ENCODE results near the gene FAF1. TPM values are rescaled to one million over a fixed set of nuclear protein-coding genes. Genes with fewer than 3 reads are reported as not detected.

FAF1 gene
- total RNA-seq, 4 donors from 2014 or later: 72.0 to 107 (median 92.0) TPM

DNA sequence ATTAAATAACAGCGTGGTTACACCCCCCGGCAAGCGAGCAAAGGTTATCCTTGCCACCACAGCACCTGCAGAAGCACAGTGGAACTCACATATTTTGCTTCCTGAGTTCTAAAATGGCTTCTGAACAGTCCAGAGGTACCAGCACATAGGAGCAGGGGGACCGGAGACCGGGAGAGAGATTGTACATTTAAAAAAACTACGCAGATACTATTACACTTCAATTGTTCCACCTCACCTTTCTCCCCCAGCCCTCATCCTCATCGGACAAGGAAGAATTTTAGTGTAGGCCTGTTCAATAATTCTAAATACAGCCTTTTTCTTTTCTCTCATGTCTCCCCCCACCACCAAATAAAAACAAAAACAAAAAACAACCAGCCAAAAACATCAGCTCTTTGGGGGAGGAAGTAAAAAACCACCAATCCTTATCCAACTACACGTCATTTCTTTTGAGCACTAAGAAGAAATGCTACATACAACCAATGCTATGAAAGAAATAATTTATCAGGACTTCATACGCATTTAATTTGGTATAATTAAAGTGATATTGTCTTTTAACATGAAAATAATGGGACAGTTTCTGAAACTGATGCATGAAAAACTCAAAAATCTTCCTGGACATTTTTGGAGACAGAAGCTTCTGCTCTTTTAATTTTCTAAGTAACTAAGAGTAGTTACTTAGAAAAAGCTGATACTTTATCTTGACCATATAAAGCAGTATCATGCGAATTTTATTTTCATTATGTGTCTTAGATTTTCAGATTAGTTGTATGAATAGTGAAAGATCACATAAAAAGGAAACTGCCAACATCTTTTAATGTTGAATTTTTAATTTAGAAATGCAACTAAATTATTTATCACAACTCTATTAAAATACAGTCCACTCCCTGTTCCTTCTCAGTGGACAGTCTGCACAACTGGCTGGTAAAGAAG is 19.1 kb upstream of the FAF1 start:
- intact Hi-C loops (cut with DNase I; ENCODE audit: low total_unique reads) (loop anchor here (1.0 to 10.0 kb wide), 3 partner anchors 19 to 896 kb away; partner anchors contain the start of genes FAF1 and NRDC), in situ Hi-C loops (cut with MboI; ENCODE audit: low sequenced_read_pairs in 4 of 4) (no loop called here)
- Histone ChIP-seq H3K9me3 (no peaks in the 10 kb centered on the region), H3K4me3 (peak overlapping the region; percentile 73 to 94 (median 88)), H3K36me3 (no peaks in the 10 kb centered on the region), H3K4me1 (peaks cover 11 to 24% of the 10 kb centered on the region in 2 donors), H3K27me3 (no peaks in the 10 kb centered on the region), H3K27ac (peak overlapping the region; percentile 92 to 100 (median 98))
- TF ChIP-seq POLR2A (IDR thresholded peaks at IDR 0.05): no peak
- no peak for TF ChIP-seq CTCF (IDR thresholded peaks at IDR 0.05 in 4 of 5, conservative IDR thresholded peaks at IDR 0.05 in 1 of 5)
- ATAC-seq (peak; percentile 24 to 48), DNase-seq (peak in 1 of 2 donors; percentile 27)

GRCh38 chr1:50978144-50978851 is 18.2 kb upstream of the FAF1 start:
- in situ Hi-C loops (cut with MboI; ENCODE audit: low sequenced_read_pairs in 4 of 4): no loop called here
- intact Hi-C loops (cut with DNase I; ENCODE audit: low total_unique reads): loop anchor here (1.0 to 10.0 kb wide), 3 partner anchors 18 to 897 kb away; partner anchors contain the start of genes FAF1 and NRDC
- Histone ChIP-seq H3K36me3 (no peaks in the 10 kb centered on the region), H3K27me3 (no peaks in the 10 kb centered on the region), H3K9me3 (no peaks in the 10 kb centered on the region), H3K4me1 (peaks cover 11 to 25% of the 10 kb centered on the region in 2 donors), H3K27ac (peak overlapping the region; percentile 92 to 100 (median 98)), H3K4me3 (peak overlapping the region; percentile 73 to 94 (median 88))
- peak; percentile 71 to 84 for DNase-seq
- peak; percentile 51 to 58 for TF ChIP-seq POLR2A (IDR thresholded peaks at IDR 0.05)
- no peak for TF ChIP-seq CTCF (IDR thresholded peaks at IDR 0.05 in 4 of 5, conservative IDR thresholded peaks at IDR 0.05 in 1 of 5)
- ATAC-seq: peak; percentile 79 to 82

DNA sequence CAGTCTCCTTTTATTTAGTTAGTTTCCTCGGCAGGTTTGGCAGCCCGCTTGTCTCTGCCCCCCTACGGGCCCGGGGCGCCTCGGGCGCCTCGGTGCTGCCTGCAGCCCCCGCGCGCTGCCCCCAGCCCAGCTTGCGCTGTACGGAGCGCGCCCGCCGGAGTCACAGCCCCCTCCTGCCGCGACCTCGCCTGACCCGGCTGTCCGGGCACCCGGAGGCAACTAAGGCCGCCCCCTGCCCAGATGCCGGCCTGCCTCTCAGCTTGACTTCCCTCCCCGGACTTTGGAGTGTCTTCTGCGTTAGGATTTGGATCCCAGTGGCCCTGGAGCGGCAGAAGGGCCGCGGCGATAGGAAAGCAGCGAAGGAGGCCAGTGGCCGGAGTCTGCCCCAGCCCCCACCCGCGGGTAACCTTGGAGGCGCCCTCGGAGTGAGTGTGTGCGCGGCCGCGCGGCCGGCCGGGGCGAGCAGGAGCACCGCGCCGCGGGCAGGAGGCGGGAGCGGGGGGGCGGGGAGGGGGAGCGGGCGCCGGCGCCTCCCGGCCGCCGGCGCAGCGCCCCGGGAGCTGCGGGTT is 17.6 kb upstream of the FAF1 start:
- H3K27me3 ChIP-seq: no peaks in the 10 kb centered on the region
- no peaks in the 10 kb centered on the region for H3K9me3 ChIP-seq
- intact Hi-C loops (cut with DNase I; ENCODE audit: low total_unique reads): loop anchor here (1.0 to 10.0 kb wide), 3 partner anchors 17 to 897 kb away; partner anchors contain the start of genes FAF1 and NRDC

GRCh38 chr1:50976890-50977574 is 17.0 kb upstream of the FAF1 start:
- ATAC-seq (peak; percentile 60 to 64), DNase-seq (peak in 1 of 2 donors; percentile 34)
- intact Hi-C loops (cut with DNase I; ENCODE audit: low total_unique reads) (loop anchor here (10.0 kb wide), 1 partner anchor 898 kb away; the partner anchor contains the start of gene NRDC), in situ Hi-C loops (cut with MboI; ENCODE audit: low sequenced_read_pairs in 4 of 4) (no loop called here)
- H3K27me3 ChIP-seq: no peaks in the 10 kb centered on the region
- no peaks in the 10 kb centered on the region for H3K9me3 ChIP-seq
- peak overlapping the region; percentile 73 to 94 (median 88) for H3K4me3 ChIP-seq
- TF ChIP-seq POLR2A (IDR thresholded peaks at IDR 0.05) (no peak), CTCF (IDR thresholded peaks at IDR 0.05 in 4 of 5, conservative IDR thresholded peaks at IDR 0.05 in 1 of 5) (no peak)
- H3K4me1 ChIP-seq: peaks cover 21 to 36% of the 10 kb centered on the region in 2 donors
- no peaks in the 10 kb centered on the region for H3K36me3 ChIP-seq
- H3K27ac ChIP-seq: peak overlapping the region; percentile 92 to 100 (median 98)

More for the DNA sequence above, 17.6 kb upstream of the FAF1 start:
- TF ChIP-seq POLR2A (IDR thresholded peaks at IDR 0.05): no peak
- Histone ChIP-seq H3K4me3 (peak overlapping the region; percentile 73 to 94 (median 88)), H3K27ac (peak overlapping the region; percentile 92 to 100 (median 98)), H3K4me1 (peaks cover 17 to 31% of the 10 kb centered on the region in 2 donors), H3K36me3 (no peaks in the 10 kb centered on the region)
- ATAC-seq (peak; percentile 82 to 84), DNase-seq (peak; percentile 60 to 83)
- in situ Hi-C loops (cut with MboI; ENCODE audit: low sequenced_read_pairs in 4 of 4): no loop called here
